CD4-positive, alpha-beta T cell treated with Interleukin-21 for 1 hour (primary cell): ENCODE data around the gene SGTA.

ENCODE experiments used
- DNase-seq: peaks from one replicate; pipeline ENCODE4 v3.0.0-alpha.2; 2020

The SGTA gene

GRCh38 chr19:2809387-2810140, 26.5 kb upstream of the SGTA start:
- no peak for DNase-seq

GRCh38 chr19:2808129-2808941, 25.3 kb upstream of the SGTA start:
- DNase-seq: no peak

GRCh38 chr19:2807379-2808128, 24.5 kb upstream of the SGTA start:
- DNase-seq: no peak

- DNase-seq: no peak
Observed at GRCh38 chr19:2806736-2807378, 23.8 kb upstream of the SGTA start.

GRCh38 chr19:2805991-2806649, 23.0 kb upstream of the SGTA start:
- no peak for DNase-seq

- DNase-seq: no peak
Observed at GRCh38 chr19:2805261-2805900, 22.3 kb upstream of the SGTA start.

GRCh38 chr19:2804156-2805004, 21.3 kb upstream of the SGTA start:
- DNase-seq: no peak

- no peak for DNase-seq
Observed at GRCh38 chr19:2803486-2804155, 20.5 kb upstream of the SGTA start.

- no peak for DNase-seq
Observed at GRCh38 chr19:2802826-2803225, 19.8 kb upstream of the SGTA start.

- no peak for DNase-seq
Observed at GRCh38 chr19:2800506-2800905, 17.4 kb upstream of the SGTA start.

GRCh38 chr19:2799273-2800020, 16.4 kb upstream of the SGTA start:
- no peak for DNase-seq

- no peak for DNase-seq
Observed at GRCh38 chr19:2798733-2799132, 15.7 kb upstream of the SGTA start.

GRCh38 chr19:2798158-2798685, 15.1 kb upstream of the SGTA start:
- DNase-seq: no peak

GRCh38 chr19:2797280-2797679, 14.2 kb upstream of the SGTA start:
- DNase-seq: no peak

- no peak for DNase-seq
Observed at GRCh38 chr19:2796659-2797266, 13.7 kb upstream of the SGTA start.

- no peak for DNase-seq
Observed at GRCh38 chr19:2795827-2796658, 13.0 kb upstream of the SGTA start.

- no peak for DNase-seq
Observed at GRCh38 chr19:2793577-2793976, 10.5 kb upstream of the SGTA start.

GRCh38 chr19:2793126-2793525, 10.1 kb upstream of the SGTA start:
- no peak for DNase-seq
